Activated B cell treated with CpG ODN at 0.5 μM for 24 hours (primary cell): ENCODE results near the gene LEP. TPM values are rescaled to one million over a fixed set of nuclear protein-coding genes. Genes with fewer than 3 reads are reported as not detected.

ENCODE experiments used
- ATAC-seq: fragments of 200-7000 bp; cut with Tn5 transposase; one replicate; pipeline ENCODE4 v1.10.0; 2021; ENCODE audit warnings: low read depth, mild to moderate bottlenecking, moderate library complexity
- CTCF ChIA-PET: fragments of 350-600 bp; sonication (Branson Sonifier 250); formaldehyde crosslinking; loops from one replicate; lab custom pipeline; 2021; ENCODE audit warnings: antibody characterized with exemption; lab: Charles Lee
- POLR2A ChIA-PET: fragments of 350-600 bp; sonication (Branson Sonifier 250); formaldehyde crosslinking; loops from one replicate; lab custom pipeline; 2021; ENCODE audit warnings: antibody characterized with exemption; lab: Charles Lee
- DNase-seq: peaks from one replicate; pipeline ENCODE4 v3.0.0; 2022
- H3K27ac Mint-ChIP-seq: one replicate; pipeline ENCODE4 v1.8.0; 2020; ENCODE audit warnings: mixed read lengths
- H3K27me3 Mint-ChIP-seq: one replicate; pipeline ENCODE4 v1.8.0; 2021; ENCODE audit warnings: mixed read lengths
- H3K36me3 Mint-ChIP-seq: one replicate; pipeline ENCODE4 v1.8.0; 2021; ENCODE audit warnings: low read depth, mixed read lengths
- H3K4me1 Mint-ChIP-seq: one replicate; pipeline ENCODE4 v1.8.0; 2021; ENCODE audit warnings: mixed read lengths
- H3K4me3 Mint-ChIP-seq: one replicate; pipeline ENCODE4 v1.8.0; 2020; ENCODE audit warnings: mild to moderate bottlenecking, mixed read lengths
- H3K9me3 Mint-ChIP-seq: one replicate; pipeline ENCODE4 v1.8.0; 2020; ENCODE audit warnings: mixed read lengths
- intact Hi-C: fragments of 100-400 bp; cut with micrococcal nuclease; formaldehyde crosslinking; loops from one replicate; pipeline ENCODE4 v1.15.1; 2024
- total RNA-seq: library from RNA; stranded (reverse); gene quantifications from 2 replicates; pipeline ENCODE4 v1.2.3, GENCODE V29; 2022
- TF ChIP-seq, protein P1 (sequence below): fragments of 200-600 bp; IDR thresholded peaks from one replicate; pipeline ENCODE4 v1.8.0; 2022; ENCODE audit warnings: antibody characterized with exemption, mild to moderate bottlenecking

LEP gene
- total RNA-seq, 1 donor from 2014 or later = not detected

DNA sequence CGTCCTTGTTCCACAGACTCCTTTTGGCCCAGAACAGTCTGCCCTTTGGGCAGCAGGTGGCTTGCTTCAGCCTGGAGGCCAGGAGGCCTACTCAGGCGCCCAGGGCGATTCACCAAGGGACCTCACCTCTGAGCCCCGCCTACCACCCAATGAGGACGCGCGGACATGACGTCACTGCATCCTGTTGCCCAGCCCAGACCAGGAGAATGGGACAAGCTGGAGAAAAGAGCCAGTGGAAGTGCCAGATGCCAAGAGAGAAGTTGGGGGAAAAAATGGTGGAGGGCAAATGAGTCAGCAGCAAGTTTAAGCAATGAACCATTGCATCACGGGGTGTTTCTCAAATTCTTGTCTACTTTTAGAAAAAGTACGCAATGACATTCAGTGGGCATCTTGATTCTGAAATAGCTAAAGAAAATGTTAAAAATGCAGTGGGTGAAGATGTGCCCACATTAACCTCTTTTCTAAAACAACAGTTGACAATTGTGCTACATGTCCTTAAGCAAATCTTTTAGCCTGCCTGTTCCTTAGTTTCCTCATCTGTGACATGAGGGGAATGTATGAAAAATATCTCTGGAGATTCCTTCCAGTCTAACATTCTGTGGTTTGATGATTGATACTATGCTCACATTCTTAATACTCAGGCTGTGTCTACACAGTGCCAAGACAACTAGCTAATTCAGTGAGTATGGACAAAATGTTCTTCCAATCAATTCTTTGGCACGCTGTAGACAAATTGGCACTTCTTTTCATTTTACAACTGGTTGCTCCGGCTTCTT, 23.9 kb upstream of the LEP start:
- CTCF ChIA-PET = no interaction called here

GRCh38 chr7:128217967-128218652, 23.0 kb upstream of the LEP start:
- Mint-ChIP-seq H3K4me3 (no peak overlapping the region), H3K4me1 (no peaks in the 10 kb centered on the region), H3K27me3 (peaks cover 13% of the 10 kb centered on the region), H3K36me3 (no peaks in the 10 kb centered on the region), H3K27ac (no peak overlapping the region), H3K9me3 (no peaks in the 10 kb centered on the region)
- DNase-seq (no peak), ATAC-seq (no peak)
- intact Hi-C loops = no loop called here
- CTCF ChIA-PET = no interaction called here
- TF ChIP-seq, protein P1, sequence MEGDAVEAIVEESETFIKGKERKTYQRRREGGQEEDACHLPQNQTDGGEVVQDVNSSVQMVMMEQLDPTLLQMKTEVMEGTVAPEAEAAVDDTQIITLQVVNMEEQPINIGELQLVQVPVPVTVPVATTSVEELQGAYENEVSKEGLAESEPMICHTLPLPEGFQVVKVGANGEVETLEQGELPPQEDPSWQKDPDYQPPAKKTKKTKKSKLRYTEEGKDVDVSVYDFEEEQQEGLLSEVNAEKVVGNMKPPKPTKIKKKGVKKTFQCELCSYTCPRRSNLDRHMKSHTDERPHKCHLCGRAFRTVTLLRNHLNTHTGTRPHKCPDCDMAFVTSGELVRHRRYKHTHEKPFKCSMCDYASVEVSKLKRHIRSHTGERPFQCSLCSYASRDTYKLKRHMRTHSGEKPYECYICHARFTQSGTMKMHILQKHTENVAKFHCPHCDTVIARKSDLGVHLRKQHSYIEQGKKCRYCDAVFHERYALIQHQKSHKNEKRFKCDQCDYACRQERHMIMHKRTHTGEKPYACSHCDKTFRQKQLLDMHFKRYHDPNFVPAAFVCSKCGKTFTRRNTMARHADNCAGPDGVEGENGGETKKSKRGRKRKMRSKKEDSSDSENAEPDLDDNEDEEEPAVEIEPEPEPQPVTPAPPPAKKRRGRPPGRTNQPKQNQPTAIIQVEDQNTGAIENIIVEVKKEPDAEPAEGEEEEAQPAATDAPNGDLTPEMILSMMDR = no peak
- POLR2A ChIA-PET = no interaction called here

More for the DNA sequence above, 23.9 kb upstream of the LEP start:
- ATAC-seq = no peak
- no peaks in the 10 kb centered on the region for H3K4me1 Mint-ChIP-seq
- H3K9me3 Mint-ChIP-seq = no peaks in the 10 kb centered on the region
- no peaks in the 10 kb centered on the region for H3K36me3 Mint-ChIP-seq
- no peak overlapping the region for H3K4me3 Mint-ChIP-seq
- POLR2A ChIA-PET = no interaction called here
- H3K27me3 Mint-ChIP-seq = peaks cover 13% of the 10 kb centered on the region
- no peak for DNase-seq
- intact Hi-C loops = no loop called here
- TF ChIP-seq, protein P1 = no peak
- H3K27ac Mint-ChIP-seq = no peak overlapping the region

DNA sequence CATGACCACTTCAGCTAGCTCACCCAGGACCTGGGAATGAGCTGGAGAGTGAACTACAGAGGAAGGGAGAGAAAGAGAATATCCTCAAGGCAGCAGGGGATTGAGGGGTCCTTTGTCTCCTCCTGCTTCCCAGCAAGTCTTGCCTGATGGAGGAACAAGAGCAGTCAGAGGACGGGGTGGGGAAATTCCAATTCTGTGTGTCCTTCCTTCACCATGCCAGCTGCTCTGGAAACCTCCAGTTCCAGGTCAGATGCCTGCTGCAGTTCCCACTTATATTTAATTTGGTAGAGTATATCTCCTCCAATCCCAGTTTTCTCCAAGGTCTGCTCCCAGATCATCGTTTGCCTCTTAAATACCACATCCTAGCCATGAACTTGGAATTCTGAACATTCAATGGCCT, 21.4 kb upstream of the LEP start:
- TF ChIP-seq, protein P1 = no peak
- ChIA-PET CTCF (no interaction called here), POLR2A (no interaction called here)
- Mint-ChIP-seq H3K4me1 (no peaks in the 10 kb centered on the region), H3K27me3 (peaks cover 10% of the 10 kb centered on the region), H3K27ac (no peak overlapping the region), H3K36me3 (no peaks in the 10 kb centered on the region), H3K4me3 (no peak overlapping the region), H3K9me3 (no peaks in the 10 kb centered on the region)
- no peak for ATAC-seq
- intact Hi-C loops = no loop called here
- DNase-seq = no peak

DNA sequence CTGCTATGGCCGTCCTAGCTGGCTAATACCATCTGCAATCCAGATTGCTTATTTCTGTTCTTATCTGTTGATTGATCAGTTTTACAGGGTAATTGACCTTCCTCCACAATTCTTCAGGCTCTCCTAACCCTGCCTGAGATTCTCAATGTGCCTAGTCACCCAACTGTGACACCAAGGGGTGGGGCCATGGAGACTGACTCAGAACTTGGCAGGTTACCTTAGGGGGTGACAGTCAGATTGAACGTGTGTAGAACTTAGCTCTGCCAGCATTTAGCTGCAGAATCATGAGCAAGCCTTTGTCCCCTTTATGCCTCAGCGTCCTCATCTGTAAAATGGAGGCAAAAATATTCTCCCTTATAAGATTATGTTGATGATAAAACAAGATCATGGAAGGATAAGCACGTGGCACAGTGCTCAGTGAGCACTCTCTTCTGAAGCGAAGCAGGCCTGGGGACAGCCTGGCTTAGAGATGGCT, 19.1 kb upstream of the LEP start:
- H3K9me3 Mint-ChIP-seq = peaks cover 3% of the 10 kb centered on the region
- DNase-seq (no peak), ATAC-seq (no peak)
- TF ChIP-seq, protein P1 = no peak
- ChIA-PET CTCF (no interaction called here), POLR2A (no interaction called here)
- intact Hi-C loops = no loop called here
- no peak overlapping the region for H3K27ac Mint-ChIP-seq
- no peaks in the 10 kb centered on the region for H3K36me3 Mint-ChIP-seq
- H3K27me3 Mint-ChIP-seq = peaks cover 18% of the 10 kb centered on the region
- no peak overlapping the region for H3K4me3 Mint-ChIP-seq
- no peaks in the 10 kb centered on the region for H3K4me1 Mint-ChIP-seq
